ENCODE results near the gene SCGB1D2.

DNA sequence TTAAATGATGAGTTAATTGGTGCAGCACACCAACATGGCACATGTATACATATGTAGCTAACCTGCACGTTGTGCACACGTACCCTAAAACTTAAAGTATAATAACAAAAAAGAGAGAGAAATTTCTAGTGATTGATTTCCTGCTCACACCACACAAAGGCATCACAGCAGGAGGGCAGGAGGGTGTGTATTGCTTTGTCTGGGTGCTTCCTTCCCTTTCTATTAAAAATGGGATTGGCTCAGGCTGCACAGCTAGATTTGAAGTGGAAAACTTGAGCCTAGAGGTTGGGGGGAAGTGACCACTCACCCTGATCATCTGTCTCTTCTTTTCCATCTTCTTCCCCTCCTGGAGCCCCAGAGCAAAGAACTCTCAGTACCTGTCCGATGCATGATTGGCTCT, 944 bp upstream of the SCGB1D2 start:
- TF ChIP-seq CEBPB (IDR thresholded peaks at IDR 0.05) (no peak), EP300 (IDR thresholded peaks at IDR 0.05; ENCODE audit: borderline replicate concordance) (peak; percentile 76), YY1 (IDR thresholded peaks at IDR 0.05; ENCODE audit: low read depth) (no peak), NFIC (IDR thresholded peaks at IDR 0.05) (peak; percentile 62), TEAD4 (IDR thresholded peaks at IDR 0.05) (0 out of 2 replicates have a peak, but pooled peaks have one; percentile 28)
